IPS DF 6.9 (cell line): ENCODE results near the gene LENG9.

Experiments
- DNase-seq: peaks from one replicate; pipeline ENCODE4 v3.0.0-alpha.2; 2013; ENCODE audit warnings: low read depth, low spot score
- H3K27ac ChIP-seq: one replicate; pipeline ENCODE4 v1.5.1; 2013; ENCODE audit warnings: low read length, control low read depth
- H3K27me3 ChIP-seq: 2 replicates; pipeline ENCODE4 v1.6.1; 2013; ENCODE audit warnings: mild to moderate bottlenecking, low read length; ENCODE audit not compliant: control insufficient read depth, insufficient read depth
- H3K36me3 ChIP-seq: 2 replicates; pipeline ENCODE4 v1.6.1; 2013; ENCODE audit warnings: low read length; ENCODE audit not compliant: control insufficient read depth, insufficient read depth
- H3K4me1 ChIP-seq: 2 replicates; pipeline ENCODE4 v1.6.1; 2013; ENCODE audit warnings: low read length; ENCODE audit not compliant: control insufficient read depth, insufficient read depth
- H3K4me3 ChIP-seq: 2 replicates; pipeline ENCODE4 v1.5.1; 2013; ENCODE audit warnings: mild to moderate bottlenecking, low read length
- H3K9me3 ChIP-seq: 2 replicates; pipeline ENCODE4 v1.6.1; 2013; ENCODE audit warnings: low read length, inconsistent platforms; ENCODE audit not compliant: control insufficient read depth, insufficient read depth
- WGBS: extraction: QIAGEN DNeasy Blood & Tissue Kit; methylation state at CpG from one replicate; pipeline ENCODE4 v1.1.7; 2013; ENCODE audit warnings: mixed read lengths, missing lambda C conversion rate; ENCODE audit not compliant: insufficient read length, insufficient coverage; 5-methylcytosine and 5-hydroxymethylcytosine counted together

LENG9 gene

GRCh38 chr19:54465426-54466109, 2.0 kb upstream of the LENG9 start:
- Histone ChIP-seq H3K36me3 (peaks cover 8% of the 10 kb centered on the region; the same call in 1 of the 2 replicates), H3K4me3 (no peak overlapping the region; the same call in 1 of the 2 replicates), H3K27ac (no peak overlapping the region), H3K4me1 (no peaks in the 10 kb centered on the region; the same call in 1 of the 2 replicates), H3K9me3 (no peaks in the 10 kb centered on the region), H3K27me3 (peaks cover 2% of the 10 kb centered on the region; the same call in 1 of the 2 replicates)
- DNase-seq: no peak
- no CpG with 5 or more reads among the region's 49 CpGs for WGBS

GRCh38 chr19:54464630-54465425, 1.2 kb upstream of the LENG9 start:
- Histone ChIP-seq H3K36me3 (peaks cover 12% of the 10 kb centered on the region; the same call in 1 of the 2 replicates), H3K9me3 (no peaks in the 10 kb centered on the region), H3K4me1 (no peaks in the 10 kb centered on the region; the same call in 1 of the 2 replicates), H3K27me3 (no peaks in the 10 kb centered on the region), H3K4me3 (peak overlapping the region; percentile 70; the same call in 1 of the 2 replicates), H3K27ac (no peak overlapping the region)
- DNase-seq: no peak
- no CpG with 5 or more reads among the region's 87 CpGs for WGBS

GRCh38 chr19:54464044-54464629, 559 bp upstream of the LENG9 start:
- Histone ChIP-seq H3K4me1 (no peaks in the 10 kb centered on the region; the same call in 1 of the 2 replicates), H3K27me3 (no peaks in the 10 kb centered on the region), H3K27ac (no peak overlapping the region), H3K9me3 (no peaks in the 10 kb centered on the region), H3K36me3 (peaks cover 12% of the 10 kb centered on the region; the same call in 1 of the 2 replicates), H3K4me3 (peak overlapping the region; percentile 70; the same call in 1 of the 2 replicates)
- peak; percentile 93 for DNase-seq
- WGBS: no CpG with 5 or more reads among the region's 26 CpGs

GRCh38 chr19:54462655-54463530, 685 bp downstream of the LENG9 start:
- H3K27me3 ChIP-seq: no peaks in the 10 kb centered on the region
- H3K27ac ChIP-seq: no peak overlapping the region
- no CpG with 5 or more reads among the region's 91 CpGs for WGBS
- no peaks in the 10 kb centered on the region; the same call in 1 of the 2 replicates for H3K4me1 ChIP-seq
- DNase-seq: no peak
- peak overlapping the region; percentile 73; the same call in 1 of the 2 replicates for H3K4me3 ChIP-seq
- H3K36me3 ChIP-seq: peaks cover 24% of the 10 kb centered on the region
- no peaks in the 10 kb centered on the region for H3K9me3 ChIP-seq

GRCh38 chr19:54462047-54462654, 1.4 kb downstream of the LENG9 start:
- WGBS: no CpG with 5 or more reads among the region's 15 CpGs
- DNase-seq: no peak
- Histone ChIP-seq H3K4me1 (no peaks in the 10 kb centered on the region; the same call in 1 of the 2 replicates), H3K9me3 (no peaks in the 10 kb centered on the region), H3K27me3 (no peaks in the 10 kb centered on the region), H3K27ac (no peak overlapping the region), H3K36me3 (peaks cover 29% of the 10 kb centered on the region), H3K4me3 (no peak overlapping the region)

GRCh38 chr19:54461613-54462012, 2.0 kb downstream of the LENG9 start:
- H3K27ac ChIP-seq: no peak overlapping the region
- H3K36me3 ChIP-seq: peaks cover 35% of the 10 kb centered on the region
- no CpG with 5 or more reads among the region's 3 CpGs for WGBS
- no peak overlapping the region for H3K4me3 ChIP-seq
- no peaks in the 10 kb centered on the region; the same call in 1 of the 2 replicates for H3K4me1 ChIP-seq
- DNase-seq: no peak
- H3K9me3 ChIP-seq: no peaks in the 10 kb centered on the region
- no peaks in the 10 kb centered on the region for H3K27me3 ChIP-seq

GRCh38 chr19:54461210-54461609, 2.4 kb downstream of the LENG9 start:
- Histone ChIP-seq H3K27ac (no peak overlapping the region), H3K4me1 (no peaks in the 10 kb centered on the region; the same call in 1 of the 2 replicates), H3K27me3 (no peaks in the 10 kb centered on the region), H3K9me3 (no peaks in the 10 kb centered on the region), H3K4me3 (no peak overlapping the region), H3K36me3 (peaks cover 39% of the 10 kb centered on the region)
- WGBS: no CpG with 5 or more reads among the region's 27 CpGs
- no peak for DNase-seq

- WGBS: no CpG with 5 or more reads among the region's 39 CpGs
- no peak for DNase-seq
Measured at GRCh38 chr19:54460230-54461005, 3.2 kb downstream of the LENG9 start.

More at GRCh38 chr19:54460230-54461005, 3.2 kb downstream of the LENG9 start:
- no peak overlapping the region for H3K4me3 ChIP-seq
- H3K27ac ChIP-seq: no peak overlapping the region
- no peaks in the 10 kb centered on the region; the same call in 1 of the 2 replicates for H3K4me1 ChIP-seq
- peaks cover 47% of the 10 kb centered on the region for H3K36me3 ChIP-seq
- no peaks in the 10 kb centered on the region for H3K27me3 ChIP-seq
- no peaks in the 10 kb centered on the region for H3K9me3 ChIP-seq
